HFFc6 (cell line): ENCODE results near the gene WFDC11. TPM values are rescaled to one million over a fixed set of nuclear protein-coding genes. Genes with fewer than 3 reads are reported as not detected.
A peak's percentile ranks its signal among the peaks of the same experiment; 100 is the strongest.

Source experiments
- DNase-seq: peaks from one replicate; pipeline ENCODE4 v3.0.0-alpha.2; 2018
- H3K27ac Mint-ChIP-seq: 2 replicates; pipeline ENCODE4 v1.8.0; 2020; ENCODE audit warnings: mild to moderate bottlenecking, mixed read lengths
- H3K27me3 Mint-ChIP-seq: 2 replicates; pipeline ENCODE4 v1.8.0; 2021; ENCODE audit warnings: mild to moderate bottlenecking, moderate library complexity, mixed read lengths; ENCODE audit not compliant: insufficient read depth
- H3K36me3 Mint-ChIP-seq: 2 replicates; pipeline ENCODE4 v1.8.0; 2021; ENCODE audit warnings: low read depth, mixed read lengths
- H3K4me1 Mint-ChIP-seq: 2 replicates; pipeline ENCODE4 v1.8.0; 2020; ENCODE audit warnings: low read depth, mixed read lengths
- H3K4me3 Mint-ChIP-seq: 2 replicates; pipeline ENCODE4 v1.8.0; 2020; ENCODE audit warnings: mild to moderate bottlenecking, moderate library complexity, mixed read lengths
- H3K9me3 Mint-ChIP-seq: 2 replicates; pipeline ENCODE4 v1.8.0; 2020; ENCODE audit warnings: mild to moderate bottlenecking, mixed read lengths
- CTCF ChIP-seq: fragments of 200-600 bp; sonication (generic); IDR thresholded peaks from 2 replicates; pipeline ENCODE4 v1.5.0; 2021; ENCODE audit warnings: antibody characterized with exemption, mild to moderate bottlenecking
- microRNA-seq: library from miRNA; unstranded; fragments of <30 nt; microRNA quantifications from one replicate; pipeline ENCODE4, GENCODE V29; 2019
- total RNA-seq, 6 experiments: library from RNA; stranded (reverse); fragmentation: NEBNext Ultra II Directional; extraction: Animal tissue kit (Norgen Biotek cat#: 25700); gene quantifications; 2 replicates in 1 of 6; 3 replicates in 5 of 6; pipeline ENCODE4 v1.2.3, GENCODE V29; 2021

The WFDC11 gene
- total RNA-seq, 6 experiments from 2014 or later = not detected

- Mint-ChIP-seq H3K27ac (no peak overlapping the region), H3K27me3 (peaks cover 9% of the 10 kb centered on the region), H3K4me3 (no peak overlapping the region), H3K9me3 (peaks cover under 1% of the 10 kb centered on the region; the same call in 1 of the 2 replicates), H3K36me3 (peaks cover 2% of the 10 kb centered on the region; the same call in 1 of the 2 replicates), H3K4me1 (peaks cover 14% of the 10 kb centered on the region)
- DNase-seq = no peak
- TF ChIP-seq CTCF = no peak
Measured at GRCh38 chr20:45612314-45612713, 57.7 kb downstream of the WFDC11 start.

GRCh38 chr20:45611054-45611453, 59.0 kb downstream of the WFDC11 start:
- DNase-seq = peak; percentile 48
- Mint-ChIP-seq H3K4me3 (peak overlapping the region; percentile 31), H3K4me1 (peaks cover 14% of the 10 kb centered on the region), H3K36me3 (peaks cover 6% of the 10 kb centered on the region; the same call in 1 of the 2 replicates), H3K9me3 (peaks cover 6% of the 10 kb centered on the region), H3K27ac (peak overlapping the region; percentile 17), H3K27me3 (peaks cover 9% of the 10 kb centered on the region)
- no peak for TF ChIP-seq CTCF

- Mint-ChIP-seq H3K4me1 (peaks cover 14% of the 10 kb centered on the region), H3K27ac (no peak overlapping the region), H3K36me3 (peaks cover 11% of the 10 kb centered on the region), H3K4me3 (no peak overlapping the region), H3K27me3 (peaks cover 2% of the 10 kb centered on the region), H3K9me3 (peaks cover 17% of the 10 kb centered on the region)
- DNase-seq = no peak
- no peak for TF ChIP-seq CTCF
Measured at GRCh38 chr20:45607810-45608209, 62.2 kb downstream of the WFDC11 start.

Small RNA genes within 50 kb of the gene (microRNA-seq; reads per million reads assigned to microRNA genes)
- gene MIR3617 = not detected

Other genes starting within 250 kb of the WFDC11 start
- gene WFDC2, start 200.5 kb downstream of the WFDC11 start, total RNA-seq = under 1 TPM in 1 of 6 experiments, not detected in 5; 0.97 TPM
- not detected for gene SPINT3, start 154.6 kb downstream of the WFDC11 start, total RNA-seq
- not detected for gene WFDC6, start 130.8 kb downstream of the WFDC11 start, total RNA-seq
- gene EPPIN, start 122.8 kb downstream of the WFDC11 start, total RNA-seq = not detected
- not detected for gene WFDC8, start 91.0 kb downstream of the WFDC11 start, total RNA-seq
- not detected for gene WFDC10A, start 40.5 kb downstream of the WFDC11 start, total RNA-seq
- gene WFDC9, start 39.0 kb downstream of the WFDC11 start, total RNA-seq = not detected
- not detected for gene WFDC13, start 31.8 kb upstream of the WFDC11 start, total RNA-seq
- gene WFDC10B, start 34.8 kb upstream of the WFDC11 start, total RNA-seq = not detected
- gene SPINT4, start 52.1 kb upstream of the WFDC11 start, total RNA-seq = not detected
- gene WFDC3, start 121.6 kb upstream of the WFDC11 start, total RNA-seq = under 1 TPM in 1 of 6 experiments, not detected in 5; 0.43 TPM
- gene DNTTIP1, start 121.7 kb upstream of the WFDC11 start, total RNA-seq = 10 to 100 TPM; 23.2 to 27.1 (median 25.8) TPM
- gene UBE2C, start 142.4 kb upstream of the WFDC11 start, total RNA-seq = 100 to 1,000 TPM in 1 of 6 experiments, 10 to 100 TPM in 5; 42.6 to 101 (median 91.3) TPM
- not detected for gene TNNC2, start 157.1 kb upstream of the WFDC11 start, total RNA-seq
- gene SNX21, start 163.6 kb upstream of the WFDC11 start, total RNA-seq = 10 to 100 TPM; 21.9 to 25.1 (median 22.7) TPM
- 10 to 100 TPM; 24.2 to 31.2 (median 26.4) TPM for gene ACOT8, start 187.2 kb upstream of the WFDC11 start, total RNA-seq
- 1 to 10 TPM; 2.3 to 4.0 (median 2.7) TPM for gene ZSWIM3, start 187.4 kb upstream of the WFDC11 start, total RNA-seq
- gene ZSWIM1, start 211.0 kb upstream of the WFDC11 start, total RNA-seq = 10 to 100 TPM in 4 of 6 experiments, 1 to 10 TPM in 2; 9.8 to 11.7 (median 10.3) TPM
- under 1 TPM; 0.35 to 0.74 (median 0.47) TPM for gene SPATA25, start 217.4 kb upstream of the WFDC11 start, total RNA-seq
- gene NEURL2, start 221.0 kb upstream of the WFDC11 start, total RNA-seq = 1 to 10 TPM; 1.5 to 2.3 (median 1.9) TPM
- 100 to 1,000 TPM; 133 to 176 (median 155) TPM for gene CTSA, start 221.1 kb upstream of the WFDC11 start, total RNA-seq
- gene PLTP, start 241.9 kb upstream of the WFDC11 start, total RNA-seq = 10 to 100 TPM in 5 of 6 experiments, 1 to 10 TPM in 1; 8.3 to 13.6 (median 11.1) TPM